Measurements from ENCODE around the gene SOX8.

Gene SOX8

DNA sequence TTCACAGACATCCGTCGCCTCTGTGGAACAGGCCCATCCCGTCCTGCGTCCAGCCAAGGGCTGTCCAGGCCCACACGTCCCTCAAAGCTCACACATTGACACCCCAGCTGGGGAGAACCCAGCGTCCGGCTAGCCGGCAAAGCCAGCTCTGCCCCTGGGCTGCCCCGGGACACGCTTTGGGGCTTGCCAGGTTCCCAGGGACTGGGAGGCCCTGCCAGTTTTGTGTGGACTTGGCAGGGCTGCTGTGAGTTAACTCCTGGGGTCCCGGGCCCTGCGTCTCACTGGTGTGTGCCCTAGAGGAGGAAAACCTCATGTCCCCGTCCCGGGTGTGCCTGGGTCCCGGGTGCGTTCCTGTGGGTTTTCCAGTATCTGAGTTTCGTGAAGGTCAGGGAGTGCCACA, 6.3 kb downstream of the SOX8 start:
- DNase-seq (ENCODE audit: low read depth in 2 of 2) = no peak

DNA sequence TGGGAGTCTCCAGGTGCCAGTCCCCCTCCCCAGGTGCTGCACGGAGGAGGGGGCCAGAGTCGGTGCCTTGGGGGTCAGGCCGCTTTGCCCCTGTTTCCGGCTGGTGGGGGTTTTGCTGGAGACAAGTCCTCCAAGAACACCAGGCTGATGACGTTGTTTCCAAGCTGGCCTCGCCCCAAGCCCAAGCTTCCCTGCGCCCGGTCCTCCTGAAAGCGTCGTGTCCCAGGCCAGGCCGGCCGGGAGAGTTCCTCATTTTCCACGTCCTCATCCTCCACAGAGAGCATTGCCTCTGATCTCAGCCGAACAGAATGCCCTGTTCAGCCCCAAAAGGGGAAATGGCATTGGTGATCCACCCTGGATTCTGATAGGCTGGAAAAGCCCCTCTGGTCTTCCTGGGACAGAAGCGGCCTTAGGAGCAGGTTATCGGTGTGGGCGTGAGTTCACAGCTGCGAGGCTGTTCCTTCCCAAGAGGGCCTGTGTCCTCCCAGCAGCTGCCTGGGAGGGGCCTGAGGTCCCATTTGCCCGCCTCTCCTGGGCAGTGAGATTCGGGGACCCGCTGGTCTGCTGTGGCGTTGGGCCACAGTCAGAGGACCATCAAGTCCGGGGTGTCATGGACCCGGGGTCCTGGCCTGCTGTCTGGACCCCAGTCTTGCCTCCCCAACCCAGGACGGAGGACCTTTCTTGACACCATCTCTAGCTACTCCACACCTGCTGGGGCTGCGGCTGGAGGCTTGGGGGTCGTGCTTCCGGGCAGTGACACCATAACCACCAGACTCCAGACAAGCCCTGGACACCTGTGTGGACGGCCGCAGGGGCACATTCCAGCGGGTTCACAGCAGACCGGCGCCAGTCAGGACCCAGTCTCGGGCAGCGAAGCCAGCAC, 7.1 kb downstream of the SOX8 start:
- no peak for DNase-seq (ENCODE audit: low read depth in 2 of 2)

GRCh38 chr16:989354-989814, 7.8 kb downstream of the SOX8 start:
- no peak for DNase-seq (ENCODE audit: low read depth in 2 of 2)

DNA sequence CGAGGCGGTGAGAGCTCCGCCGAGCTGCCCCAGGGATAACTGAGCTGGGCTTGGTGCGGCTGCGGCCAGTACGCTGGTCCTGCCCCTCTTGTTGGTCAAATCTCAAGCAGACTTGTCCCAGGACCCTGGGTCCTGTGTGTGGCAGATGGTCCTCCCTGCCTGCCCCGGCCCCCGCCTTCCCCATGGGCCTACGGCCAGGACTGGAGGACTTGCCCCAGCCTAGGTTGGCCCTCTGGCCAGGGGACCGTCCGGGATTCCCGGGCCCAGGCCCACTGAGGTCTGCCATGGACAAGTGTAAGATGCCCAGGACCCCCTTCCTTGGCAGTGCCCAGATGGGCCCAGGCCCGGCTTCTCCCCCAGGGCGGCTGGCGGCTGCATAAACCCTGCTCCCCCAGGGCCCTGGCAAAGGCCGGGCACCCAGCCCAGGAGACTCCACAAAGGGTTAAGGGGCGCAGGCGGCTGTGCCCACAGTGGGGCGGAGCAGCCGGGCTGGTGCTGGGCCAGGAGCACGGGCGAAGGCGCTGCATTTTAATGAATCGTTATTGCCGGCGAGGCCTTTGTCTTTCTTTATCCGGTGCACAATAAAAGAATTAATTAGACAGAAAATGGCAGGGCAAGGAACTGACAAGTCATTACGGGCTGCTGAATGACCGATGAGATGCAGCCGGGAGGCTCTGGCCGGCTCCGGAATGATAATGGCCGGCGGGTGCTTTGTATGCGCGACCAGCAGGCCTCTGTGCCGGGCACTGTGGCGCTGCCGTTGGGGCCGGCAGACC, 9.1 kb downstream of the SOX8 start:
- DNase-seq (ENCODE audit: low read depth in 2 of 2) = no peak

DNA sequence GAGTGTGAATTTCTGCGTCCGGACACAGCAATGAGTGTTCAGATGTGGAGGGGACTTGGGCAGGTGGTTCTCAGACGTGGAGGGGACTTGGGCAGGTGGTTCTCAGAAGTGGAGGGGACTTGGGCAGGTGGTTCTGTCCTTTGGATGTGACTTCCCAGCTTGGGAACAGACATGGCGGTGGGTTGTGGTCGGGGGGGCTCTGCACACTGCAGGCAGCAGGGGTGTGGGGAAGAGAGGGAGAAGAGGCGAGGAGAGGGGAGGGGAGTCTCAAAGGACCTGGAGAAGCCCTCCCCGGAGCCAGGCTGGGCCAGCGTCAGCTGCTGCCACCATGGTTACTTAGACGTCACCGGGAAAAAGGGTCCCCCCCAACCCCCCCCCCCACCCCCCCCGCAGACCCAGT, 9.8 kb downstream of the SOX8 start:
- DNase-seq (ENCODE audit: low read depth in 2 of 2) = no peak

GRCh38 chr16:991773-992172, 10.2 kb downstream of the SOX8 start:
- DNase-seq (ENCODE audit: low read depth in 2 of 2) = no peak

DNA sequence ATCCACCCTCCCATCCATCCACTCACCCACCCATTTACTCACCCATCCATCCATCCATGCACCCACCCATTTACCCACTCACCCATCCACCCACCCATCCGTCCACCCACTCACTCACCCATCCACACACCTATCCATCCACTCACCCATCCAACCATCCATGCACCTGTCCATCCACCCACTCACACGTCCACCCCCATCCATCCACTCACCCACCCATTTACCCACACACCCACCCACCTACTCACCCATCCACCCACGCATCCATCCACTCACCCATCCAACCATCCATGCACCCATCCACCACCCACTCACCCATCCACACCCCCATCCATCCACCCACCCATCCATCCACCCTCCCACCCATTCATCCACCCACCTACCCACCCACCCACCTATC, 12.2 kb downstream of the SOX8 start:
- DNase-seq (ENCODE audit: low read depth in 2 of 2) = no peak

GRCh38 chr16:995087-995486, 13.5 kb downstream of the SOX8 start:
- DNase-seq (ENCODE audit: low read depth in 2 of 2) = no peak

GRCh38 chr16:995783-996182, 14.2 kb downstream of the SOX8 start:
- DNase-seq (ENCODE audit: low read depth in 2 of 2) = no peak

DNA sequence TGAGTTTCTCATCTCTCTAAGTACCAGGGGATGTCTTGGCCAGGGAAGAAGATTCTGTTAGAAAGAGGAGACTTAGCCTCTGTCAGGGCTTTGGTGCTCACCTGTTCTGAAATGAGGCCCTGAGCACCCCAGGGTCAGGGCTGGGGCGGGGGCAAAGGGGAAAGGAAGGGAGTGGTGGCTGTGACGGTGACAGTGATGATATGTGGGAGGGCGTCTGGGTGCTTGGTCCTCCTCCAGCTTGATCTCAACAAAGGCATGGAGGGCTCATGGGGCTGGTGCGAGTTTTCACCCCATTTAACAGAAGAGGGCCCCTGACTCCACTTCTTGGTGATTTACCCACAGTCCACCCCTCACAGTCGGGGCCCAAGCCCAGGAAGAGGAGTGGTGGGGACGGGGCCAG, 15.1 kb downstream of the SOX8 start:
- DNase-seq (ENCODE audit: low read depth in 2 of 2) = no peak

DNA sequence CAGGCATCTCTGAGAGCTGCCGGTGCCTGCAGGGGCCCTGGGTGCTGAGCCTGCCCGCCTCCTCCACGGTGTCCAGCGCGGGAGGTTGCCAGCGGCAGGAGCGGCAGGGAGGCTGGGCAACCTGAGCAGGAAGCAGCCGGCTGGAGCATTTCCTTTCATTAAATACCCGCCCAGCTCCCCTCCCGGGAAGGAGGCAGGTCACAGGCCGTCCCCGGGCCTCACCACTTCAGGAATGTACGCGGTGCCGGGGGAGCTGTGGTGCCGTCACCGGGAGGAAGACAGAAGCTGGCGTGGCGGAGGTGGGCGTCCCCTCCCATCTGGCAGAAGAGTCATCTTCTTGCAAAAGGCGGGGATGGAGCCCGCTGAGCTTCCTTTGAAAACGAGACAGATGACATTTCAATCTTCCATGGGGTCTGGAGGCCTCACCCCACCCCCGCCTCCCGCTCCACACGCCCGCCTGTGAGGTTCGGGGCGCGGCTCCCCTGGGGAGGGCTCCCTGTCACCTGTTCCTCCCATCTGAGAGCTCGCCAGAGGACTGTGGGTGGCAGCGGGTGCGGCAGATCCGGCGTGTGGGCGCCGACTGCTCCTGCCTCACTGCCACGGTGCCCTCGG, 16.0 kb downstream of the SOX8 start:
- DNase-seq (ENCODE audit: low read depth in 2 of 2) = peak in 1 of 2 donors; percentile 46

GRCh38 chr16:998211-998610, 16.6 kb downstream of the SOX8 start:
- DNase-seq (ENCODE audit: low read depth in 2 of 2) = no peak

DNA sequence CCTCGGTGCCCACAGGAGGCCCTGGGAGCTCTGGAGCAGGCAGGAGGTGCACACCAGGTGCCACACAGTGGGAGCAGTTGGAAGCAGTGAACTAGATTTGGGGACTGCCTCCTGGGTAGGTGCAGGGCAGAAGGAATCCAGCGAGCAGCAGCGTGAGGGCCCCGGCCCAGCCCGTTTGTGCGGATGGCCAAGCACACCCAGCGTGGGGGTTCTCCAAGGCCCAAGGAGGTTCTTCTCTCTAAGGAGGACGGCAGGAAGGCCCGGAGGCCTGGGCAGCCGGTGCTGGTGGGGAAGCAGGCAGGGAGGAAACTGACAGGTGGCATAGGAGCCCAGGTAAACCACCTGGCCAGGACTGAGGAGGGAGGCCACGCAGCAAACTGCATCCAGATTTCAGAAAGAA, 17.0 kb downstream of the SOX8 start:
- no peak for DNase-seq (ENCODE audit: low read depth in 2 of 2)

GRCh38 chr16:999677-1000076, 18.1 kb downstream of the SOX8 start:
- DNase-seq (ENCODE audit: low read depth in 2 of 2) = no peak

GRCh38 chr16:1000608-1001007, 19.0 kb downstream of the SOX8 start:
- no peak for DNase-seq (ENCODE audit: low read depth in 2 of 2)

- no peak for DNase-seq (ENCODE audit: low read depth in 2 of 2)
These were observed 19.5 kb downstream of the SOX8 start for GRCh38 chr16:1001096-1001495.

GRCh38 chr16:1002399-1003166, 21.0 kb downstream of the SOX8 start:
- DNase-seq (ENCODE audit: low read depth in 2 of 2) = peak; percentile 46

DNA sequence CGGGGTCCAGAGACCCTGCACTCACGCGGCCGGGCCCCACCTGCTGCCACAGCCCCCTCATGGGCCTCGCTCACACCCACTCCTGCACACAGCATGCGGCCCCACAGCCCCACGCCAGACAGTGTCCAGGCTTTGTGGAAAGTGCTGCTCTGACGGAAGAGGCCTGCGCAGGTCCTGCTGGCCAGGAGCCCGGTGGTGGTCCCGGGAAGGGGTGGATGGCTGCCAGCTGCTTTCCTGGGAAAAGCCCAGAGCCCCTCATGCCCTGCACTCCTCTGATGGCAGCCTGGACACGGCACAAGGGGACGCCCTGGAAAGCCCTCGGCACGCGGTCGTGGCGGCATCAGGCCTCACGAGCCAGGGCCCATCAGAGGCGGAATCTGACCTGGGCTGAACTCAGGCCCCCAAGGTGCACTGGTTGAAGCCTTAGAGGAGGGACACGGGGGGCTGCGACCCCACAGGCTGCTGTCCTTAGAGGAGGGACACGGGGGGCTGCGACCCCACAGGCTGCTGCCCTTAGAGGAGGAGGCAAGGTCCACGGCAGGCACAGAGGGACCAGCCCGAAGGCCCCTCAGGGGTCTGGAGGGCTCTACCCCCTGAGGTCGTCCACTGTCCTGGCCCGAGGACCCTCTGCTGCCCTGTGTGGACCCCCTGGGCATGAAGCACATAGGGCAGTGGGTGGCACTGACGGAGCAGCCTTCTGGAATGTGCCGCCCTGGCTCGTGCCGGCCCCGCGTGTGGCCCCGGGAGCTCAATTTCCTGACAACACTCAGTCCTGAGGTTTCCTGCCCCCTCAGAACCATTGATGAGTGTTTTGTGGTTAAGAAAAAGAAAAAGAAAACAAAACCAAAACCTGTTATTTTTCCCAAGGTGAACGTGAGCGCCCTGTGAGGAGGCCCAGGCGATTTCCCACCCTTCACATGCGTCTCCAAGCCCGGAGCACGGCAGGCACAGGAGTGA, 22.1 kb downstream of the SOX8 start:
- DNase-seq (ENCODE audit: low read depth in 2 of 2) = no peak

DNA sequence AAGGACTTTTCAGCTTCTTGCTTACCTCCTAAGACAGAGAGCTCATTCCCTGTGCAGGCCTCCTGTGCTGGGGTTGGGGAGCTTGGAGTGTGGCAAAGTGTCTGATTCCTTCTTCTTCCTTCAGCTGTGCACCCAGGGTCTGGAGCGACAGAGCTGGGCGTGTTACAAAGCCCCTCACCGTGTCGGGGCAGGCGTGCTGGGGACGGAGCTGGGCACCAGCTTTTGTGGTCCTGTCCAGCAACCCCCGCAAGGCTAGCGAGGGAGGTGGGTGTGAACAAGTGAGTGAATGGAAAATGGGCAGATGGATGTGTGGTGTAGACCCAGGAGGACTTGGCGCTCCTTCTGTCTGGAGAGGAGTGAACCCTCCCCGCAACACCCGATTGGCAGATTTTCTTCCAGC, 23.7 kb downstream of the SOX8 start:
- no peak for DNase-seq (ENCODE audit: low read depth in 2 of 2)

DNA sequence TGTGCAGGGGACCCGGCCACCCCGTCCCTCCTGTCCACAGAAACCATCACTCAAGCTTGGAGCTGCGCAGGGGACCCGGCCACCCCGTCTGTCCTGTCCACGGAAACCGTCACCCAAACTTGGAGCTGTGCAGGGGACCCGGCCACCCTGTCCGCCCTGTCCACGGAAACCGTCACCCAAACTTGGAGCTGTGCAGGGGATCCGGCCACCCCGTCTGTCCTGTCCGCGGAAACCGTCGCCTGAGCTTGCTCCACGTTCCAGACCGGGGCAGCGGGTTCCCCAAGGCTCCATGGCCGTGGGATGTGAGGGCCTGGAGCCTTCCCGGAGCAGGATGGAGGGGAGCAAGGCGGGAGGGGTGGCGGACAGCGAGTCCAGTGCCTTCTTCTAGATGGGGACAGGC, 25.2 kb downstream of the SOX8 start:
- DNase-seq (ENCODE audit: low read depth in 2 of 2) = no peak

Data from stimulated activated CD8-positive, alpha-beta memory T cell treated with anti-CD3 and anti-CD28 coated beads, Interleukin-7, amount 100 ng/mL, for 1 hour (primary cell).